ENCODE results near the gene KCNH1.

KCNH1 gene

GRCh38 chr1:210633636-210634035, 500.3 kb downstream of the KCNH1 start:
- DNase-seq, result no peak

DNA sequence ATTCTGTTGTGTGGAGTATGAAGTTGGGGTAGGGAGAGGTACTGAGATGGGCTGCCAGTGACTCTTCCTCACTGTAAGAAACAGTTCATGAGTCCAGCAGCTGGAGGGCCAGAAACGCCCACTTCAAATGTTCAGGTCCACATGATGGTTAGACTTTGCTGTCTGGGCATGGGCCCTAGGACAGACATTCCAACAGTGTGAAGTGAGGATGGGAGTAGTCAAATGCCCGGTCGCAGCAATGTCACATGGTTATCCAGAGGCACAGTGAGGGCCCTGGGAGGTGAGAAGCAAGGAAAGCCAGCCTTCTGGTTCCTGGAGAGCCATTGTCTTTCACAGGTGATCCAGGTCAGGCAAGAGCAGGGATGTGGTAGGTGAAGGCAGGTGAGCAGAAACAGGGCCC, 500.8 kb downstream of the KCNH1 start:
- DNase-seq, result no peak

- no peak for DNase-seq
Observed at GRCh38 chr1:210631399-210631798, 502.5 kb downstream of the KCNH1 start.

DNA sequence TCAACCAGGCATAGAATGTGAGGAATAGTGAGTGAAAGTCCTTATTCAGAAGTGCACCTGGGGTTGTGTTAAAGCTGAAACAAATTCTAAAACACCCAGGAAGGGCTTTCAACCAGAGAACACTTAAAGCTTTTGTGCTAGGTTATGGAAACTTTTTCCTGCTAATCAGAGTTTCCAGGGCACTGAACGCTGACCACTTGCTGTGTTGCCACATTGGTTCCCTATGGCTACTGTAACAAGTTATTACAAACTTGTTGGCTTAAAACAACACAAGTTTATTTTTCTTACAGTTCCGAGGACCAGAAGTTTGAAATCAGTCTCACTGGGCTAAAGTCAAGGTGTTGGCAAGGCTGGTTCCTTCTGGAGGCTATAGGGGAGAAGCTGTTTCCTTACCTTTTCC, 504.7 kb downstream of the KCNH1 start:
- no peak for DNase-seq

- DNase-seq, result no peak
Observed at GRCh38 chr1:210627755-210628154, 506.2 kb downstream of the KCNH1 start.

Data from fibroblast of skin of scalp (primary cell).